Vagina (tissue), 2 donors: ENCODE measurements around the gene RAPH1. TPM values are rescaled to one million over a fixed set of nuclear protein-coding genes. Genes with fewer than 3 reads are reported as not detected.
A peak's percentile ranks its signal among the peaks of the same experiment; 100 is the strongest.

ENCODE experiments used
- DNase-seq, 2 donors: peaks; one replicate each; pipeline ENCODE4 v3.0.0-alpha.2; 2017; ENCODE audit errors: extremely low spot score in 2 of 2
- H3K27ac ChIP-seq: fragments of 200-600 bp; sonication (generic); one replicate; pipeline ENCODE4 v1.5.1; 2019
- H3K27me3 ChIP-seq: fragments of 200-600 bp; sonication (generic); one replicate; pipeline ENCODE4 v1.5.1; 2019
- H3K36me3 ChIP-seq, 2 donors: fragments of 200-600 bp; sonication (generic); one replicate each; pipeline ENCODE4 v1.5.1; 2017 to 2019
- H3K4me1 ChIP-seq: fragments of 200-600 bp; sonication (generic); one replicate; pipeline ENCODE4 v1.5.1; 2019
- H3K4me3 ChIP-seq, 2 donors: fragments of 200-600 bp; sonication (generic); 1 replicate in 1 of 2; 2 replicates in 1 of 2; pipeline ENCODE4 v1.5.1; 2016 to 2019
- H3K9me3 ChIP-seq: fragments of 200-600 bp; sonication (generic); one replicate; pipeline ENCODE4 v1.5.1; 2019
- CTCF ChIP-seq, 3 experiments: fragments of 450-650 bp in 2 of 3; fragments of 200-600 bp in 1 of 3; sonication (generic) in 1 of 3; IDR thresholded peaks; one replicate each; pipeline ENCODE4 v1.5.1; 2017 to 2019; ENCODE audit warnings: antibody characterized with exemption in 3 of 3, mild to moderate bottlenecking in 2 of 3, moderate library complexity in 2 of 3
- POLR2A ChIP-seq, 2 donors: fragments of 450-650 bp; IDR thresholded peaks; one replicate each; pipeline ENCODE4 v1.6.1; 2017; ENCODE audit warnings: antibody characterized with exemption in 2 of 2, mild to moderate bottlenecking in 2 of 2, moderate library complexity in 2 of 2
- POLR2AphosphoS5 ChIP-seq, 2 donors: sonication (generic); formaldehyde crosslinking; IDR thresholded peaks; one replicate each; pipeline ENCODE4 v1.9.0; 2017; ENCODE audit warnings: antibody characterized with exemption in 2 of 2, mild to moderate bottlenecking in 2 of 2, low read depth in 1 of 2; ENCODE audit not compliant: insufficient read depth in 1 of 2
- intact Hi-C: fragments of 100-400 bp; cut with DNase I; formaldehyde crosslinking; loops from one replicate; pipeline ENCODE4 v1.15.1; 2023
- total RNA-seq: library from RNA; depleted of rRNA; stranded (reverse); fragments of >200 nt; gene quantifications from one replicate; pipeline ENCODE4 v1.2.3, GENCODE V29; 2016

The RAPH1 gene
- total RNA-seq, 1 donor from 2014 or later = 22.6 TPM

- Histone ChIP-seq H3K27ac (no peak overlapping the region), H3K36me3 (no peaks in the 10 kb centered on the region), H3K27me3 (no peaks in the 10 kb centered on the region), H3K9me3 (no peaks in the 10 kb centered on the region), H3K4me3 (no peak overlapping the region), H3K4me1 (peaks cover 17% of the 10 kb centered on the region)
- DNase-seq = no peak
- intact Hi-C loops = no loop called here
- TF ChIP-seq CTCF (IDR thresholded peaks at IDR 0.05) = no peak
- no peak for TF ChIP-seq POLR2AphosphoS5 (IDR thresholded peaks at IDR 0.05; ENCODE audit: insufficient read depth in 1 of 2, low read depth in 1 of 2)
These were observed 34.1 kb downstream of the RAPH1 start for GRCh38 chr2:203500951-203501350.

DNA sequence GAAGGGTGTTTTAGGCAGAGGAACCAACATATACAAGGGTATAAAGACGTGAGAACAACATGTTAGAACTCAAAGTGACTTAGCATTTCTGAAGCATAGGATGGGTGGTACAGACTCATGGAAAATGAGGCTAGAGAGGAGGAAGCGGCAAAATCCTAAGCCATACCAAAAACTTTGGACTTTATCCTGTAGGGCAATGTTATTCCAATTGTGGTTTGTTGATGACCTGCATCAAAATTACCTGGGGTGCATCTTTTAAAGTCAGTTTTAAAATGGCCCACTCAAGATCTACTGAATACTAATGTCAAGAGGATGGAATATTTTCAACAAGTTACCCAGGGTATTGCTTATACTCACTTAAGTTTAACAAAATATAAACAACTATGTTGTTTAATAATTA lies 34.8 kb downstream of the RAPH1 start:
- Histone ChIP-seq H3K36me3 (no peaks in the 10 kb centered on the region), H3K27ac (no peak overlapping the region), H3K9me3 (no peaks in the 10 kb centered on the region), H3K4me1 (peaks cover 17% of the 10 kb centered on the region), H3K4me3 (no peak overlapping the region), H3K27me3 (no peaks in the 10 kb centered on the region)
- TF ChIP-seq CTCF (IDR thresholded peaks at IDR 0.05) (no peak), POLR2AphosphoS5 (IDR thresholded peaks at IDR 0.05; ENCODE audit: insufficient read depth in 1 of 2, low read depth in 1 of 2) (no peak), POLR2A (IDR thresholded peaks at IDR 0.05) (no peak)
- no peak for DNase-seq
- intact Hi-C loops = no loop called here

- no peaks in the 10 kb centered on the region for H3K27me3 ChIP-seq
- H3K27ac ChIP-seq = no peak overlapping the region
- H3K9me3 ChIP-seq = no peaks in the 10 kb centered on the region
- no peak overlapping the region for H3K4me3 ChIP-seq
- intact Hi-C loops = no loop called here
- TF ChIP-seq POLR2AphosphoS5 (IDR thresholded peaks at IDR 0.05; ENCODE audit: insufficient read depth in 1 of 2, low read depth in 1 of 2) = peak in 1 of 2 donors; percentile 81
- no peak for TF ChIP-seq CTCF (IDR thresholded peaks at IDR 0.05)
- peaks cover 17% of the 10 kb centered on the region for H3K4me1 ChIP-seq
- no peak for DNase-seq
- H3K36me3 ChIP-seq = no peaks in the 10 kb centered on the region
These were observed 36.9 kb downstream of the RAPH1 start for GRCh38 chr2:203498161-203498560.

DNA sequence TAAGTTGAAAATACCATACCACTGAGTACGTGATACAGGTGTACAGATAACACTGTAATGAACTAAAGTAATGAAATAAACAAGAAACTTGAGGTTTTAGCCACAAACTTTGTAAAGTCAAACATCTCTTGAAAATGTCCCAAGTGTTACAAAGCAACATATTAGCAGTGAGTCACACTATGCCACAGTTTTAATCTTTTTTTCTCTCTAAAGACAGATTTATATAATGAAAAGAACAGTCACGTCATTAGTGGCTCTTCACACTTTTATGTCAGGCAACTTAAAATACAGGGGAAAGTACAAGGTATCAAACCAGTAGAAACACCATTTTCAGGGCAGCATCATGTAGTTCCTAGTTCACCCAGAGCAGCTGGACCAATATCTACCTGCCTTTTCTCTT lies 42.1 kb downstream of the RAPH1 start:
- no peaks in the 10 kb centered on the region for H3K9me3 ChIP-seq
- intact Hi-C loops = no loop called here

DNA sequence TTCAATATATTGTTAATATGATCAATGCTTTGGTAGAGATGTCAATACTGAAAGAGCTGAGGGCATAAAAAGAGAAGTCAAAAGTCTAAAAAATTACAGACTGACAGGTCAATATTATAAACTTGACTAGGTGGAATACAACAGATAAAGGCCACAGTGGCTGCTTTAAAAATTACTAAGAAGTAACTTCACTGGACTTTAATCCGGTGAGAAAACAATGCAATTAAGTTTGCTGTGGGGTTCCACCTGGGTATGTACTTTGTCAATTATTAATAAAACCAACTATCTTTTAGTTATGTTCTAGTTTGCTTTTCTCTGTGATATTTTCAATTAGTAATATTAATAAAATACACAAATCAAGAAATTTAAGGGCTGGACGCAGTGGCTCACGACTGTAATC lies 44.7 kb downstream of the RAPH1 start:
- peaks cover 0 to 20% of the 10 kb centered on the region in 2 donors for H3K36me3 ChIP-seq
- TF ChIP-seq POLR2AphosphoS5 (IDR thresholded peaks at IDR 0.05; ENCODE audit: insufficient read depth in 1 of 2, low read depth in 1 of 2) = no peak
- TF ChIP-seq POLR2A (IDR thresholded peaks at IDR 0.05) = no peak
- no peaks in the 10 kb centered on the region for H3K9me3 ChIP-seq
- H3K27ac ChIP-seq = no peak overlapping the region
- no peaks in the 10 kb centered on the region for H3K27me3 ChIP-seq
- DNase-seq = no peak
- intact Hi-C loops = no loop called here
- H3K4me1 ChIP-seq = no peaks in the 10 kb centered on the region
- H3K4me3 ChIP-seq = no peak overlapping the region

More for the DNA sequence above, 42.1 kb downstream of the RAPH1 start:
- Histone ChIP-seq H3K4me1 (peaks cover 7% of the 10 kb centered on the region), H3K4me3 (no peak overlapping the region), H3K27ac (no peak overlapping the region), H3K27me3 (no peaks in the 10 kb centered on the region), H3K36me3 (peaks cover 0 to 20% of the 10 kb centered on the region in 2 donors)
- TF ChIP-seq POLR2A (IDR thresholded peaks at IDR 0.05) (no peak), CTCF (IDR thresholded peaks at IDR 0.05) (no peak), POLR2AphosphoS5 (IDR thresholded peaks at IDR 0.05; ENCODE audit: insufficient read depth in 1 of 2, low read depth in 1 of 2) (no peak)
- no peak for DNase-seq
